Tibial nerve (tissue), 4 donors: ENCODE measurements around the gene SERPINB3.
"Not testable (repeated sequence)": the region's sequence is repeated elsewhere in the genome, so short reads cannot be mapped to it uniquely, and the experiment has no call there.

Experiments
- CTCF ChIP-seq, 5 experiments: fragments of 200-600 bp in 3 of 5; fragments of 450-650 bp in 2 of 5; sonication (generic) in 3 of 5; IDR thresholded peaks; one replicate each; pipeline ENCODE4 v1.5.1; 2016 to 2019; ENCODE audit warnings: antibody characterized with exemption in 5 of 5, mild to moderate bottlenecking in 3 of 5, moderate library complexity in 2 of 5
- EP300 ChIP-seq, 2 donors: sonication (generic); formaldehyde crosslinking; IDR thresholded peaks; one replicate each; pipeline ENCODE4 v1.6.1; 2017; ENCODE audit warnings: antibody characterized with exemption in 2 of 2, mild to moderate bottlenecking in 1 of 2
- POLR2A ChIP-seq, 2 donors: fragments of 450-650 bp; IDR thresholded peaks; one replicate each; pipeline ENCODE4 v1.6.1; 2017; ENCODE audit warnings: antibody characterized with exemption in 2 of 2, mild to moderate bottlenecking in 2 of 2, moderate library complexity in 2 of 2

GRCh38 chr18:63661750-63662149 is at the start of gene SERPINB3:
- TF ChIP-seq EP300, CTCF, POLR2A (IDR thresholded peaks at IDR 0.05): not testable (repeated sequence)
